AG20443 (cell line): Measurements from ENCODE around the gene CCDC171.
"Not testable (repeated sequence)": the region's sequence is repeated elsewhere in the genome, so short reads cannot be mapped to it uniquely, and the experiment has no call there.

Experiments used
- DNase-seq: peaks from one replicate; pipeline ENCODE4 v3.0.0; 2012; ENCODE audit warnings: low spot score, mixed read lengths

Gene CCDC171

GRCh38 chr9:15697446-15697851, 144.6 kb downstream of the CCDC171 start:
- DNase-seq, result peak; percentile 23

- DNase-seq, result not testable (repeated sequence)
Measured at GRCh38 chr9:15699876-15700559, 147.2 kb downstream of the CCDC171 start.

- no peak for DNase-seq
Measured at GRCh38 chr9:15707000-15707399, 154.2 kb downstream of the CCDC171 start.

GRCh38 chr9:15711531-15711930, 158.7 kb downstream of the CCDC171 start:
- no peak for DNase-seq

GRCh38 chr9:15711931-15712330, 159.1 kb downstream of the CCDC171 start:
- no peak for DNase-seq

- no peak for DNase-seq
Measured at GRCh38 chr9:15714746-15715145, 161.9 kb downstream of the CCDC171 start.

- DNase-seq, result no peak
Measured at GRCh38 chr9:15717290-15717967, 164.6 kb downstream of the CCDC171 start.

- no peak for DNase-seq
Measured at GRCh38 chr9:15718423-15718822, 165.6 kb downstream of the CCDC171 start.

- no peak for DNase-seq
Measured at GRCh38 chr9:15720861-15721260, 168.0 kb downstream of the CCDC171 start.

GRCh38 chr9:15722888-15723287, 170.0 kb downstream of the CCDC171 start:
- no peak for DNase-seq

GRCh38 chr9:15724016-15724415, 171.2 kb downstream of the CCDC171 start:
- no peak for DNase-seq

- DNase-seq, result no peak
Measured at GRCh38 chr9:15724612-15725011, 171.8 kb downstream of the CCDC171 start.

- peak; percentile 25 for DNase-seq
Measured at GRCh38 chr9:15725953-15726352, 173.1 kb downstream of the CCDC171 start.

- DNase-seq, result no peak
Measured at GRCh38 chr9:15729507-15729906, 176.7 kb downstream of the CCDC171 start.

GRCh38 chr9:15735083-15735857, 182.4 kb downstream of the CCDC171 start:
- peak; percentile 61 for DNase-seq

- no peak for DNase-seq
Measured at GRCh38 chr9:15736569-15736968, 183.7 kb downstream of the CCDC171 start.

- DNase-seq, result no peak
Measured at GRCh38 chr9:15738011-15738410, 185.2 kb downstream of the CCDC171 start.

- DNase-seq, result no peak
Measured at GRCh38 chr9:15741015-15741414, 188.2 kb downstream of the CCDC171 start.

GRCh38 chr9:15743512-15743911, 190.7 kb downstream of the CCDC171 start:
- DNase-seq, result no peak

GRCh38 chr9:15744196-15744595, 191.4 kb downstream of the CCDC171 start:
- no peak for DNase-seq

GRCh38 chr9:15746905-15747304, 194.1 kb downstream of the CCDC171 start:
- DNase-seq, result no peak

GRCh38 chr9:15755660-15756059, 202.8 kb downstream of the CCDC171 start:
- DNase-seq, result no peak

GRCh38 chr9:15761551-15761950, 208.7 kb downstream of the CCDC171 start:
- DNase-seq, result no peak
